ENCODE data around the gene RBM4. TPM values are rescaled to one million over a fixed set of nuclear protein-coding genes. Genes with fewer than 3 reads are reported as not detected.

RBM4 gene
- total and polyA plus RNA-seq, 9 of the 15 experiments (the other 6 are each of a cell fraction or from before 2014, with no cell fraction given), result 81.6 to 233 (median 122) TPM

DNA sequence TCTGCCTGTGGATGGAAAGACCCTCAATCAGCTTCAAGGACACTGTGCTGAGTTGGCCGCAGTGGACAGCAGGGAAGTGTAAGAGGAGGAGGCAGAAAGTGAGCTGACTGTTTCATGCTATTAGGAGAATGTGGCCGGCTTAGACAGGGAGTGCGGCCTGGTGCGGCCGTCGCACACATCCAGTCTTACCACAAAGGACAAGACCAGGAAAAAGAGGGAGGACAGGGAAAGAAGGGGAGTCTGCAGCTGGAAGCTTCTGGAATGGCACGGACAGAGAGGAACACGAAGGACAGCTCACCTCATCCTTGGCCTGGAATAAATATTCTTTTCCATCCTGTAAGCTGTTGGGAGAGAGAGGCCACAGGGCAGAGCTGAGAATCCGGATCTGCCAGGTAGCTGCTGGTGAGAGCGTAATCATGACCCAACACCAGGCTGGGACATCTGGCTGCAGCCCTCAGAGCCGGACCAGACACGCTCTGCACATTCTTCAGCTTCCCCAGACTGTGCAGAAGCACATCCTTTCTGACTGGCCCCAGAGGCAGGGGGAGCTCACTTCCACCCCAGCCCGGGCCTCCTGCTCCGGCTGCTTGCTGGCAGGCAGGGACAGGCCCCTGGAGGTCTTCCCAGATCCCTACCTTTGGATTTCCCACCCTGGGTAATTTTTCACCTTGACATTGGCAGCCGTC lies 47.7 kb downstream of the RBM4 start:
- FAIRE-seq (no peak), DNase-seq (ENCODE audit: extremely low read depth in 1 of 4, low spot score in 3 of 4) (no peak), ATAC-seq (no peak; the same call in 2 of the 3 replicates)
- 0 out of 4 replicates have a peak overlapping the region, but pooled peaks of 1 of the 2 experiments have one; percentile 31 for H3K9ac ChIP-seq (ENCODE audit: insufficient read depth in 1 of 2, low read depth in 2 of 2, low read length in 2 of 2)
- ChIA-PET POLR2A (interaction anchor here (0.6 to 1.2 kb wide), 4 partner anchors 9 to 272 kb away, joined by 3 to 4 read pairs (median 4); partner anchors contain the start of gene RBM4B), CTCF (ENCODE audit: low intra/inter-chr PET ratio) (no interaction called here)
- no TSS peak for BruUV-seq (replicated peaks)
- intact Hi-C loops (cut with micrococcal nuclease), result no loop called here
- no peaks in the 10 kb centered on the region for H3K27me3 ChIP-seq (ENCODE audit: control insufficient read depth in 2 of 2, insufficient read depth in 2 of 2, low read length in 2 of 2)
- H3K9me3 ChIP-seq (replicated peaks; ENCODE audit: control insufficient read depth, insufficient read depth, low read depth, low read length), result no peaks in the 10 kb centered on the region
- in situ Hi-C loops (cut with MboI), result no loop called here
- H3K79me2 ChIP-seq (ENCODE audit: control insufficient read depth, insufficient read depth, low read length), result no peaks in the 10 kb centered on the region
- no peak overlapping the region for H3K4me2 ChIP-seq (ENCODE audit: insufficient read depth, low read length)
- WGBS (ENCODE audit: insufficient coverage, low coverage, missing lambda C conversion rate), result 89% methylated on average over 15 of the region's 15 CpGs
- no peak overlapping the region for H3K27ac ChIP-seq (ENCODE audit: extremely low read depth, low read depth, low read length)
- TF ChIP-seq RBFOX2 (IDR thresholded peaks at IDR 0.05; ENCODE audit: low read depth, low read length), result peak; percentile 18; the same call in 1 of the 2 replicates
- no peak for TF ChIP-seq TAF9B (IDR thresholded peaks at IDR 0.05; ENCODE audit: partially characterized antibody)
- peaks cover 50% of the 10 kb centered on the region; the same call in 2 of the 3 replicates for H3K36me3 ChIP-seq (ENCODE audit: control insufficient read depth, insufficient read depth, low read length)
- no peaks in the 10 kb centered on the region for H3K9me1 ChIP-seq (ENCODE audit: control insufficient read depth, insufficient read depth, low read length)
- H2AFZ ChIP-seq (ENCODE audit: low read depth, low read length), result no peak overlapping the region
- H3K4me1 ChIP-seq (replicated peaks in 1 of 2; ENCODE audit: control insufficient read depth in 2 of 2, insufficient read depth in 2 of 2, low read length in 2 of 2), result peaks cover 0 to 3% of the 10 kb centered on the region in 2 experiments; a peak in 1 of 5 replicates
- no peak overlapping the region for H3K4me3 ChIP-seq
- H4K20me1 ChIP-seq (replicated peaks; ENCODE audit: control insufficient read depth, insufficient read depth, low read length), result no peaks in the 10 kb centered on the region
